HG03439 (cell line): Measurements from ENCODE around the gene SORL1-AS1.

Source experiments
- ATAC-seq: cut with Tn5 transposase; IDR thresholded peaks from one replicate; pipeline ENCODE4 v1.9.1; 2021; ENCODE audit warnings: mild to moderate bottlenecking, moderate library complexity; ENCODE audit not compliant: unreplicated experiment

Gene SORL1-AS1

GRCh38 chr11:121476379-121477032, 23.7 kb upstream of the SORL1-AS1 start:
- no peak for ATAC-seq

GRCh38 chr11:121474680-121475079, 21.9 kb upstream of the SORL1-AS1 start:
- ATAC-seq: no peak

GRCh38 chr11:121473064-121473777, 20.5 kb upstream of the SORL1-AS1 start:
- ATAC-seq: no peak

GRCh38 chr11:121472312-121472711, 19.5 kb upstream of the SORL1-AS1 start:
- no peak for ATAC-seq

GRCh38 chr11:121471167-121471566, 18.4 kb upstream of the SORL1-AS1 start:
- no peak for ATAC-seq

- ATAC-seq: no peak
Measured at GRCh38 chr11:121469910-121470309, 17.1 kb upstream of the SORL1-AS1 start.

- ATAC-seq: peak; percentile 48
Measured at GRCh38 chr11:121467965-121468364, 15.2 kb upstream of the SORL1-AS1 start.

GRCh38 chr11:121467471-121467870, 14.7 kb upstream of the SORL1-AS1 start:
- no peak for ATAC-seq

- ATAC-seq: no peak
Measured at GRCh38 chr11:121466063-121466794, 13.5 kb upstream of the SORL1-AS1 start.

GRCh38 chr11:121465709-121466062, 12.9 kb upstream of the SORL1-AS1 start:
- ATAC-seq: no peak

- ATAC-seq: peak; percentile 45
Measured at GRCh38 chr11:121464352-121464946, 11.7 kb upstream of the SORL1-AS1 start.

GRCh38 chr11:121463689-121464335, 11.0 kb upstream of the SORL1-AS1 start:
- ATAC-seq: peak; percentile 1

- ATAC-seq: no peak
Measured at GRCh38 chr11:121461843-121462242, 9.1 kb upstream of the SORL1-AS1 start.

- no peak for ATAC-seq
Measured at GRCh38 chr11:121460941-121461514, 8.3 kb upstream of the SORL1-AS1 start.

- ATAC-seq: no peak
Measured at GRCh38 chr11:121459413-121460017, 6.7 kb upstream of the SORL1-AS1 start.

GRCh38 chr11:121458551-121458950, 5.8 kb upstream of the SORL1-AS1 start:
- ATAC-seq: no peak

GRCh38 chr11:121456816-121457431, 4.2 kb upstream of the SORL1-AS1 start:
- no peak for ATAC-seq

- ATAC-seq: no peak
Measured at GRCh38 chr11:121456151-121456550, 3.4 kb upstream of the SORL1-AS1 start.

GRCh38 chr11:121455115-121455514, 2.3 kb upstream of the SORL1-AS1 start:
- no peak for ATAC-seq
